Stimulated activated naive B cell treated with anti-CD40 and anti-IgM and Interleukin-4, amounts not matched to agents 10 μg/mL and 1 μg/mL and 100 μg/mL, for 72 hours (primary cell): ENCODE results near the gene DIPK1B.

Experiments used
- ATAC-seq, 2 donors: fragments of 150-1000 bp; cut with Tn5 transposase; replicated peaks; 2 replicates each; pipeline ENCODE4 v1.10.0; 2021; ENCODE audit warnings: moderate library complexity in 1 of 2
- DNase-seq: peaks from one replicate; pipeline ENCODE4 v3.0.0; 2021
- H3K27ac Mint-ChIP-seq: one replicate; pipeline ENCODE4 v1.8.0; 2022; ENCODE audit warnings: mild to moderate bottlenecking, mixed read lengths
- H3K27me3 Mint-ChIP-seq, 2 donors: one replicate each; pipeline ENCODE4 v1.8.0; 2022; ENCODE audit warnings: mixed read lengths in 2 of 2
- H3K36me3 Mint-ChIP-seq, 2 donors: one replicate each; pipeline ENCODE4 v1.8.0; 2022; ENCODE audit warnings: mixed read lengths in 2 of 2, mild to moderate bottlenecking in 1 of 2
- H3K4me1 Mint-ChIP-seq, 2 donors: one replicate each; pipeline ENCODE4 v1.8.0; 2022; ENCODE audit warnings: mixed read lengths in 2 of 2, mild to moderate bottlenecking in 1 of 2
- H3K4me3 Mint-ChIP-seq, 2 donors: one replicate each; pipeline ENCODE4 v1.8.0; 2022; ENCODE audit warnings: mild to moderate bottlenecking in 2 of 2, mixed read lengths in 2 of 2, moderate library complexity in 1 of 2
- H3K9me3 Mint-ChIP-seq, 2 donors: one replicate each; pipeline ENCODE4 v1.8.0; 2022; ENCODE audit warnings: mixed read lengths in 2 of 2, mild to moderate bottlenecking in 1 of 2

DIPK1B gene

GRCh38 chr9:136678624-136679023, 33.7 kb upstream of the DIPK1B start:
- H3K4me3 Mint-ChIP-seq, result no peak overlapping the region
- peaks cover 5 to 8% of the 10 kb centered on the region in 2 donors for H3K36me3 Mint-ChIP-seq
- H3K27ac Mint-ChIP-seq, result no peak overlapping the region
- H3K9me3 Mint-ChIP-seq, result no peaks in the 10 kb centered on the region
- ATAC-seq, result peak in 1 of 2 donors; percentile 51
- H3K4me1 Mint-ChIP-seq, result peaks cover 7 to 10% of the 10 kb centered on the region in 2 donors
- no peaks in the 10 kb centered on the region for H3K27me3 Mint-ChIP-seq
- DNase-seq, result no peak

DNA sequence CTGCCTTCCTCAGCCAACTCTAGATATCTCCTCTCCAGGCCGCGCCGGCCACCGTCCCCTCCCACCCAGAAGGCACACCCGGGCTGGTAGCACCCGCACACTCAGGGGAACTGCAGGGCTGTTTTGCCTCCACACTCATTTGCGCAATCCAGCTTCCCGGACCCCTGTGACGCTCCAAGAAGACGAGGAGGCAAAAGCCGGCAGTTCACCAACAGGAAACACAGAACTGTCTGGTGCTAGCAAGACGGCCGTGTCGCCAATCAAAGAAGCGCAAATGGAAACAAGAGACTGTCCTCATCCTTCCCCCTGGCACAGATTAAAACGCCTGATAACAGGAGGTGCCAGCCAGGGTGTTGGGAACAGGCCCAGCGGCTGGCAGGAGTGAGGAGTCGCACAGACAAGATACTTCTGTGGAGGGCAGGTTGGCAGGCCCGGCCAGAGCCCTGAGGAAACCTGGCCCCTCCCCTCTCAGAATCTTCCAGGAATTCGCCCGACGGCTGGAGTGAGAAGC, 32.9 kb upstream of the DIPK1B start:
- no peak for DNase-seq
- Mint-ChIP-seq H3K9me3 (no peaks in the 10 kb centered on the region), H3K27ac (peak overlapping the region; percentile 59), H3K4me1 (peaks cover 7 to 10% of the 10 kb centered on the region in 2 donors), H3K36me3 (peaks cover 0 to 3% of the 10 kb centered on the region in 2 donors), H3K4me3 (no peak overlapping the region), H3K27me3 (no peaks in the 10 kb centered on the region)
- ATAC-seq, result no peak

DNA sequence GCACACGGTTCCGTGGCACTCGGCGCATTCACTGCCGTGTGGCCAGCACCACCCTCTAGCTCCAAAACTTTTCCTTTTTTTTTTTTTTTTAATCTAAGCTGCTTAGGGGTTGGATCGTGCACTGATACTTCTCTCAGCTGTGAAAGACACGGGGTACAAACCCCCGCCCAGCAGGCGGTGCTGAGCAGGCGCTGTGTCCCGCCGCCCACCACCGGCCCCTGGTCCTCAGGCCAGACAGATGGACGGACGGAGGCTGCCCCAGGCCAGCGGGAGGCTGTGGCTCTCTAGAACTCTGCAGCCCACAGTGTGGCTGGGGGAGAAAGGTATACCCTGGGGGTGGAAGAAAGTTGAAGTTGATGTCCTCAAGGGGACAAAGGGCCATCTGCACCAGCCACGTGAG, 31.3 kb upstream of the DIPK1B start:
- no peak for ATAC-seq
- DNase-seq, result no peak
- H3K27me3 Mint-ChIP-seq, result no peaks in the 10 kb centered on the region
- peaks cover 0 to 1% of the 10 kb centered on the region in 2 donors for H3K36me3 Mint-ChIP-seq
- no peaks in the 10 kb centered on the region for H3K9me3 Mint-ChIP-seq
- no peak overlapping the region for H3K27ac Mint-ChIP-seq
- peaks cover 10 to 15% of the 10 kb centered on the region in 2 donors for H3K4me1 Mint-ChIP-seq
- H3K4me3 Mint-ChIP-seq, result no peak overlapping the region

GRCh38 chr9:136681945-136682699, 30.2 kb upstream of the DIPK1B start:
- no peaks in the 10 kb centered on the region for H3K27me3 Mint-ChIP-seq
- H3K36me3 Mint-ChIP-seq, result peaks cover 0 to 1% of the 10 kb centered on the region in 2 donors
- DNase-seq (no peak), ATAC-seq (no peak)
- H3K4me1 Mint-ChIP-seq, result peaks cover 13 to 21% of the 10 kb centered on the region in 2 donors
- no peak overlapping the region for H3K4me3 Mint-ChIP-seq
- no peaks in the 10 kb centered on the region for H3K9me3 Mint-ChIP-seq
- H3K27ac Mint-ChIP-seq, result no peak overlapping the region

DNA sequence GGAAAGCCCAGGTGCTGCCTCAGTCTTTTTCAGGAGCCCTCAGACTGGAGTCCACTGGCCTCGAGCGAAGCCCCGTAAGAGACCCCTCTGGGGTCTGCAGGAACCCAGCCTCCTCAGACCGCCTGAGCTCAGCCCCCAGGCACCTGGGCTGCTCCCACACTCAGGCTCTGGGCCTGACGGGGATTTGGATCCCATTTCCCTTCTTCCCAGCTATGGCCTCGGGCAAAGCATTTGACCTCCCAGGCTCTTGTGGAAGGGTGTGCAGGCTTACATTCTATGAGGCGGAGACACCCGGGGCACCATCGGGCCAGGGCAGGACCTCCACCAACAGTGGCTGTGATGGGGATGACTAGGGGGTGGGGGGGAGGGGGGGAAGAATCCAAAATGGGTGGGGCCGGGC, 29.7 kb upstream of the DIPK1B start:
- Mint-ChIP-seq H3K36me3 (peaks cover 0 to 1% of the 10 kb centered on the region in 2 donors), H3K9me3 (no peaks in the 10 kb centered on the region), H3K4me1 (peaks cover 13 to 21% of the 10 kb centered on the region in 2 donors), H3K27me3 (no peaks in the 10 kb centered on the region), H3K4me3 (no peak overlapping the region), H3K27ac (no peak overlapping the region)
- ATAC-seq (no peak), DNase-seq (no peak)

- H3K4me1 Mint-ChIP-seq, result peaks cover 14 to 26% of the 10 kb centered on the region in 2 donors
- H3K27me3 Mint-ChIP-seq, result no peaks in the 10 kb centered on the region
- ATAC-seq (no peak), DNase-seq (no peak)
- H3K27ac Mint-ChIP-seq, result no peak overlapping the region
- H3K9me3 Mint-ChIP-seq, result no peaks in the 10 kb centered on the region
- peaks cover 0 to 1% of the 10 kb centered on the region in 2 donors for H3K36me3 Mint-ChIP-seq
- H3K4me3 Mint-ChIP-seq, result no peak overlapping the region
These were observed 29.1 kb upstream of the DIPK1B start for GRCh38 chr9:136683173-136683745.

DNA sequence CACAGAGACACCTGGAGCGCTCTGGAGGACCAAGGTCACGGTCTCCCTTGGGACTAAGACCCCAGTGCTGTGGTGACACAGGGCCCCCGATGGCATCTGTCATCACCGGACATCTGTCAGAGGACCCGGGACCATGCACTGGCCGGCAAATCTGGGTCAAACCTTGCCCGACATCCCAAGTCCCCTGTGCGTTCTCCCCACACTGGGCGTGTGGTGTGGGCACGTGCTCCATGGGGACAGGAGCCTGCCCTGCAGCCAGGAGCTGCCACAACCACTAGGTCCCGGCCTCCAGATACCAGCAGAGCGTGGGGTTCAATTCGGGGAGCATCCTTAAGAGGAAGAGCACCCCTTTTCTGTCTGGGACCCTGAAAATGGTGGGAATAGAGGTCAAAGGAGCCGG, 28.6 kb upstream of the DIPK1B start:
- peaks cover 15 to 29% of the 10 kb centered on the region in 2 donors for H3K4me1 Mint-ChIP-seq
- peaks cover 0 to 1% of the 10 kb centered on the region in 2 donors for H3K36me3 Mint-ChIP-seq
- no peak overlapping the region for H3K27ac Mint-ChIP-seq
- no peak overlapping the region for H3K4me3 Mint-ChIP-seq
- no peaks in the 10 kb centered on the region for H3K9me3 Mint-ChIP-seq
- no peaks in the 10 kb centered on the region for H3K27me3 Mint-ChIP-seq
- DNase-seq (no peak), ATAC-seq (no peak)

DNA sequence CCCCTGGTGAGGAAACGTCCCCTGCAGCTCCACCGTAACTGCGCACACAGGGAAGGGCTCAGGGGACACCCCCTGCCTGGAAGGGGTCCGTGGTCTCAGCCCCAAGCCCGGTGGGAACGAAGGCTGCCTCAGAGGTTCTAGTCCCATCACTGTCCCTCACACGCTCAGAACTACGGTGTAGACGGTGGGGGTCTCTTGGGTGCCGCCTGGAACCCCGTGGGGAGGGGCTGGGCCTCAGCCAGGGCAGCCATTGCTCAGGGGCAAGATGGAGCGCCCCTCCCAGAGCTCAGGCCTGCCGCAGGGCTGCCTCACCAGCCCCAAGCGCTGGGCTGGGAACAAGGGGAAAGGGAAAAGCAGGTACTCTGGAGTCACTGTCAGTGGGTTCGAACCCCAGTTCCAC, 28.0 kb upstream of the DIPK1B start:
- peaks cover 0 to under 1% of the 10 kb centered on the region in 2 donors for H3K36me3 Mint-ChIP-seq
- H3K9me3 Mint-ChIP-seq, result no peaks in the 10 kb centered on the region
- no peak for ATAC-seq
- no peak for DNase-seq
- H3K4me3 Mint-ChIP-seq, result no peak overlapping the region
- no peaks in the 10 kb centered on the region for H3K27me3 Mint-ChIP-seq
- no peak overlapping the region for H3K27ac Mint-ChIP-seq
- H3K4me1 Mint-ChIP-seq, result peaks cover 12 to 24% of the 10 kb centered on the region in 2 donors

- no peak for ATAC-seq
- Mint-ChIP-seq H3K36me3 (no peaks in the 10 kb centered on the region), H3K9me3 (no peaks in the 10 kb centered on the region), H3K4me1 (peaks cover 8 to 19% of the 10 kb centered on the region in 2 donors), H3K27ac (no peak overlapping the region), H3K27me3 (no peaks in the 10 kb centered on the region), H3K4me3 (peak overlapping the region in 1 of 2 donors; percentile 8)
- DNase-seq, result no peak
These were observed 27.6 kb upstream of the DIPK1B start for GRCh38 chr9:136684799-136685198.

- Mint-ChIP-seq H3K4me1 (peaks cover 10 to 19% of the 10 kb centered on the region in 2 donors), H3K9me3 (no peaks in the 10 kb centered on the region), H3K36me3 (no peaks in the 10 kb centered on the region), H3K27ac (no peak overlapping the region), H3K27me3 (peaks cover 0 to 2% of the 10 kb centered on the region in 2 donors), H3K4me3 (peak overlapping the region in 1 of 2 donors; percentile 86)
- ATAC-seq (no peak), DNase-seq (no peak)
These were observed 27.2 kb upstream of the DIPK1B start for GRCh38 chr9:136685216-136685615.

- Mint-ChIP-seq H3K36me3 (no peaks in the 10 kb centered on the region), H3K27me3 (peaks cover 0 to 3% of the 10 kb centered on the region in 2 donors), H3K4me1 (peaks cover 10 to 19% of the 10 kb centered on the region in 2 donors), H3K27ac (peak overlapping the region; percentile 77), H3K9me3 (no peaks in the 10 kb centered on the region), H3K4me3 (peak overlapping the region; percentile 82 to 86)
- ATAC-seq, result no peak
- DNase-seq, result no peak
These were observed 26.4 kb upstream of the DIPK1B start for GRCh38 chr9:136685790-136686533.

DNA sequence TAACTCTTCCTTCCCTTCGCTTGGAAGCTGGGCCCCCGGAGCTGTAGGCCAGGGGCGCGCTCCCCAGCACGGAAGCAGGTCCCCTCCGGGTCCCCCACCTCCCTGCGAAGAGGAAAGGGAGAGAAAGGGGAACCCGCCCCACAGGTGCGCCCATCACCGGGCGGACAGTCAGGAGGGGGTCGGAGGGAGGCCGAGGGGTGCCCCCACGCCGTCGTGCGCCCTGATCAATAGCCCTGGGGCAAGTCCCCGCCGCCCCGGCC, 25.9 kb upstream of the DIPK1B start:
- Mint-ChIP-seq H3K27ac (no peak overlapping the region), H3K36me3 (no peaks in the 10 kb centered on the region), H3K27me3 (peaks cover 0 to 3% of the 10 kb centered on the region in 2 donors), H3K4me1 (peaks cover 10 to 19% of the 10 kb centered on the region in 2 donors), H3K9me3 (no peaks in the 10 kb centered on the region), H3K4me3 (peak overlapping the region; percentile 82 to 86)
- peak; percentile 7 to 12 for ATAC-seq
- DNase-seq, result no peak

DNA sequence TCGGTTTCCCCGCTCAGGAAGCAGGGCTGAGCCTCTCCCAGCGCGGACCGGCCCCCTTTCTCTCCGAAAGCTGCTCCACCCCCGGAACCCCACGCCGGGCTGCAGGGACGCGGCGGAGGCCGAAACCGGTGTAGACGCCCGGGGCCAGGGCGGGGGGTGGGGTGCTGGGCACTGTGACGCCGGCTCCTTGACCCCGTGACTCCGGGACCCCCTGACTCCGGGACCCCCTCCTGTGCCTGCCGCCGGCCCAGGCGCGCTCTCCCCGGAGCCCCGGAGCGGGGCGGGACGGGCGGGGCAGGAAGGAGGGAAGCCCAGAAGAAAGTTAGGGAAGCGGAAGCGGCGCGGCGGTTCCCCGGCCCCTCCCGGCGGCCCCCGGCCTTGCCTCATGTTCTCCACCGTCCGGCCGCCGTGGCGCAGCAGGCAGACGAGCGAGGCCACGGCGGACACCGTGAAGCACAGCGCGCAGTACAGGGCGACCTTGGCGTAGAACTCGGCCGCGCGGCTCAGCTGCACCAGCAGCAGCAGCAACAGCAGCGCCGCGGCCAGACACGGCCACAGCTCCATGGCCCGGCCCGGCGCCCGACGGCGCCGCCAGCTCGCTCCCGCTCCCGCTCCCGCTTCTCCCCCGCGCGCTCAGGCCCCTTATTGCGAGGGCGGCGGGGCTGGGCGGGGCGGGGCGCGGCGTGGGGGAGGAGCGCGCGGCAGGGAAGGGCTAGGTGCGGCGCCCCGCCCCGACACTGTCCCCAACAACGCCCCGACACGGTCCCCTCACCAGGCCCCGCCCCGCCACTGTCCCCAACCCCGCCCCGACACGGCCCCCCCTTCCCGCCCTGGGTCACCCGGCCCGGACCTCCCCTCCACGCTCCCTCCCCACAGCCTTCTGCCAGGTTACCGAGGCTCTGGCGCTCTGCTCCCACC, 25.3 kb upstream of the DIPK1B start, which contains the start of gene AGPAT2:
Gene AGPAT2, minus strand, starts transcription at position 664 of the 918 bp plus-strand sequence. Its CDS starts 100 bp downstream, at position 564.
- peak within 1 kb of the TSS; percentile 82 to 86 for H3K4me3 Mint-ChIP-seq
- no peaks in the 10 kb centered on the region for H3K9me3 Mint-ChIP-seq
- peak within 1 kb of the TSS; percentile 80 for H3K27ac Mint-ChIP-seq
- H3K4me1 Mint-ChIP-seq, result peaks cover 10 to 19% of the 10 kb centered on the region in 2 donors
- H3K27me3 Mint-ChIP-seq, result peaks cover 0 to 3% of the 10 kb centered on the region in 2 donors
- DNase-seq, result peak; percentile 45
- peak; percentile 89 to 93 for ATAC-seq
- no peaks in the 10 kb centered on the region for H3K36me3 Mint-ChIP-seq
